Measurements from ENCODE around the gene CDH22.
A peak's percentile ranks its signal among the peaks of the same experiment; 100 is the strongest.

CDH22 gene

GRCh38 chr20:46272389-46273047 is 35.8 kb downstream of the CDH22 start:
- ChIA-PET CTCF (no interaction called here), POLR2A (no interaction called here)
- no peak for DNase-seq (ENCODE audit: extremely low spot score)
- TF ChIP-seq ZNF384 (IDR thresholded peaks at IDR 0.05), result no peak
- TF ChIP-seq TARDBP (IDR thresholded peaks at IDR 0.05), result no peak
- no peak for TF ChIP-seq LEF1 (IDR thresholded peaks at IDR 0.05; ENCODE audit: borderline replicate concordance)
- no peak for TF ChIP-seq L3MBTL2 (conservative IDR thresholded peaks at IDR 0.05)
- TF ChIP-seq BHLHE40 (IDR thresholded peaks at IDR 0.05; ENCODE audit: borderline replicate concordance), result no peak
- no peak for TF ChIP-seq PKNOX1 (IDR thresholded peaks at IDR 0.05)
- TF ChIP-seq ARNT (IDR thresholded peaks at IDR 0.05), result no peak
- no peak for TF ChIP-seq ELF4 (IDR thresholded peaks at IDR 0.05)
- no peak for TF ChIP-seq HDGF (IDR thresholded peaks at IDR 0.05; ENCODE audit: borderline replicate concordance)
- no peak for TF ChIP-seq CTBP1 (IDR thresholded peaks at IDR 0.05; ENCODE audit: borderline replicate concordance)
- no peak for TF ChIP-seq FOXA1 (IDR thresholded peaks at IDR 0.05)
- no peak for TF ChIP-seq NFRKB (IDR thresholded peaks at IDR 0.05)
- no peak for TF ChIP-seq FOXM1 (IDR thresholded peaks at IDR 0.05; ENCODE audit: borderline replicate concordance)
- TF ChIP-seq SP1 (IDR thresholded peaks at IDR 0.05), result no peak
- TF ChIP-seq SUZ12 (IDR thresholded peaks at IDR 0.05), result no peak
- no peak for TF ChIP-seq FOXK2 (IDR thresholded peaks at IDR 0.05)

DNA sequence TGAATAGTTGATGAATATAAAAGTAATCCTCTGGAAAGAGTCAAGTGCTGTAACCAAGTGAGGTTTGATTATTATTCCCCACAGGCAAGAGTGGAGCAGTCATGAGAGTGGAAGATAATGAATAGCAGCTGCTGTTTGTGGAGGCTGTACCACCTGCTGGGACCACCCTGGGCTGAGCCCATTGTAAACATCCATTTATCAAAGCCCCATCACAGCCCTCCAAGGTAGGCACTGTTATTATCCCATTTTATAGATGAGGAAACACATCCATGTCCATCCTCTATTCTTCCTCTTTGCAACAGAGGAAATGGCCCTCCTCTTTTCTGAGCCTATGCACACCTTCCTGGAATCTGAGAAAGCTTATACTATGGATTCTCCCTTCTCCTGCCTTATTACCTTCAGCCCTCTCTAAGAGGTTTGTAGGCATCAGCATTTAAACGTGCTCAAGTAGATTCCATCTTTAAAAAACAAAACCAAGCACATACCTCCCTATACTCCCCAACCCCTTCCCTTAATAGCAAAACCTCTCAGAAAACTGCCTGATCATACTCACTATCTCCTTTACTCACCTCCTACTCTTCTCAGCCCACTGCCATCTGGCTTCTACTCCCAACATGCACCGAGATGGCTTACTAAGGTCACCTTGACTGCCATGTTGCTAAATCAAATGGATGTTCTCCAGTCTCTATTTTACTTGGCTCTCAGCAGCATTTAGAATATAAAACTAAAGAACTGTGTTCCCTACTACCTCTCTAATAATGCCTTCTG is 37.1 kb downstream of the CDH22 start:
- no peak for TF ChIP-seq FOXK2 (IDR thresholded peaks at IDR 0.05)
- no peak for TF ChIP-seq SUZ12 (IDR thresholded peaks at IDR 0.05)
- TF ChIP-seq CTBP1 (IDR thresholded peaks at IDR 0.05; ENCODE audit: borderline replicate concordance), result no peak
- TF ChIP-seq FOXA1 (IDR thresholded peaks at IDR 0.05), result no peak
- no peak for TF ChIP-seq BHLHE40 (IDR thresholded peaks at IDR 0.05; ENCODE audit: borderline replicate concordance)
- TF ChIP-seq TARDBP (IDR thresholded peaks at IDR 0.05), result no peak
- no peak for TF ChIP-seq HDGF (IDR thresholded peaks at IDR 0.05; ENCODE audit: borderline replicate concordance)
- TF ChIP-seq FOXM1 (IDR thresholded peaks at IDR 0.05; ENCODE audit: borderline replicate concordance), result no peak
- no peak for TF ChIP-seq NFRKB (IDR thresholded peaks at IDR 0.05)
- TF ChIP-seq L3MBTL2 (conservative IDR thresholded peaks at IDR 0.05), result no peak
- no peak for TF ChIP-seq LEF1 (IDR thresholded peaks at IDR 0.05; ENCODE audit: borderline replicate concordance)
- POLR2A ChIA-PET, result no interaction called here
- CTCF ChIA-PET, result no interaction called here
- DNase-seq (ENCODE audit: extremely low spot score), result no peak

GRCh38 chr20:46269372-46269771 is 38.9 kb downstream of the CDH22 start:
- ChIA-PET CTCF (no interaction called here), POLR2A (no interaction called here)
- TF ChIP-seq TARDBP (IDR thresholded peaks at IDR 0.05), result no peak
- TF ChIP-seq ARNT (IDR thresholded peaks at IDR 0.05), result no peak
- TF ChIP-seq FOXA1 (IDR thresholded peaks at IDR 0.05), result no peak
- TF ChIP-seq LEF1 (IDR thresholded peaks at IDR 0.05; ENCODE audit: borderline replicate concordance), result no peak
- TF ChIP-seq SP1 (IDR thresholded peaks at IDR 0.05), result no peak
- TF ChIP-seq BHLHE40 (IDR thresholded peaks at IDR 0.05; ENCODE audit: borderline replicate concordance), result no peak
- no peak for TF ChIP-seq ELF4 (IDR thresholded peaks at IDR 0.05)
- no peak for TF ChIP-seq SUZ12 (IDR thresholded peaks at IDR 0.05)
- no peak for TF ChIP-seq NFRKB (IDR thresholded peaks at IDR 0.05)
- no peak for TF ChIP-seq FOXM1 (IDR thresholded peaks at IDR 0.05; ENCODE audit: borderline replicate concordance)
- TF ChIP-seq CTBP1 (IDR thresholded peaks at IDR 0.05; ENCODE audit: borderline replicate concordance), result no peak
- no peak for TF ChIP-seq L3MBTL2 (conservative IDR thresholded peaks at IDR 0.05)
- TF ChIP-seq PKNOX1 (IDR thresholded peaks at IDR 0.05), result no peak
- TF ChIP-seq HDGF (IDR thresholded peaks at IDR 0.05; ENCODE audit: borderline replicate concordance), result no peak
- no peak for TF ChIP-seq FOXK2 (IDR thresholded peaks at IDR 0.05)
- no peak for TF ChIP-seq ZNF384 (IDR thresholded peaks at IDR 0.05)
- DNase-seq (ENCODE audit: extremely low spot score), result no peak

GRCh38 chr20:46268662-46269061 is 39.6 kb downstream of the CDH22 start:
- ChIA-PET CTCF (no interaction called here), POLR2A (no interaction called here)
- TF ChIP-seq PKNOX1 (IDR thresholded peaks at IDR 0.05), result no peak
- no peak for TF ChIP-seq FOXM1 (IDR thresholded peaks at IDR 0.05; ENCODE audit: borderline replicate concordance)
- DNase-seq (ENCODE audit: extremely low spot score), result no peak

DNA sequence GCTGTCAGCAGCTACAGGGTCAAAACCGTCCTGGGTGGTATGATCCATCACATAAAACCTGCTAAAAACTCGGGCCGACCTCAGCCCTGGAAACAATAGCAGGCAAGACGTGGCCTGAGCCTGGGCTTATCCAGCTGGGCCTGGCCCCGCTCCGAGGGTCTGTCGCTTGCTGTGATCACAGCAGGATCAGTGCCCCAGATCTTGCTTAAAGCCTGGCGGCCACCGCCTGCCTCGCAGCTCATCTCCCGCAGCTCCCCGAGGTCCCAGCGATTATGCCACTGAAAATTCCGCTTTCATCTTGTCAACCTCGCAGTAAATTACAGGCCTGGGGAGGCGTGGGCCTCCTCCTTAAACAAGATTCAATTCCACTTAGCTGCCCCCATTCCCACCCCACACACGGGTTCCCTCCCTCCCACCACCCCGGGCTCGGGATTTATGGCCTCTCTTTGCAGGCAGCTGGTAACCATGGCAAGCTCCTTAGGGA is 40.1 kb downstream of the CDH22 start:
- ChIA-PET CTCF (interaction anchor here (1.1 kb wide), 1 partner anchor 39 kb away, joined by 3 read pairs; no protein-coding TSS in a partner anchor), POLR2A (interaction anchor here (0.8 kb wide), 1 partner anchor 11 kb away, joined by 3 read pairs; no protein-coding TSS in a partner anchor)
- peak; percentile 48 for DNase-seq (ENCODE audit: extremely low spot score)
- TF ChIP-seq ELF4 (IDR thresholded peaks at IDR 0.05) (no peak), ARNT (IDR thresholded peaks at IDR 0.05) (no peak), PKNOX1 (IDR thresholded peaks at IDR 0.05) (peak; percentile 73)
